Stimulated activated CD4-positive, alpha-beta T cell treated with anti-CD3 and anti-CD28 coated beads, Interleukin-15, amount 100 ng/mL, for 1 hour (primary cell): ENCODE results near the gene TTC34.
A peak's percentile ranks its signal among the peaks of the same experiment; 100 is the strongest.

Source experiments
- DNase-seq, 2 donors: peaks; one replicate each; pipeline ENCODE4 v3.0.0-alpha.2; 2020; ENCODE audit warnings: low read depth in 1 of 2, low spot score in 1 of 2

TTC34 gene

DNA sequence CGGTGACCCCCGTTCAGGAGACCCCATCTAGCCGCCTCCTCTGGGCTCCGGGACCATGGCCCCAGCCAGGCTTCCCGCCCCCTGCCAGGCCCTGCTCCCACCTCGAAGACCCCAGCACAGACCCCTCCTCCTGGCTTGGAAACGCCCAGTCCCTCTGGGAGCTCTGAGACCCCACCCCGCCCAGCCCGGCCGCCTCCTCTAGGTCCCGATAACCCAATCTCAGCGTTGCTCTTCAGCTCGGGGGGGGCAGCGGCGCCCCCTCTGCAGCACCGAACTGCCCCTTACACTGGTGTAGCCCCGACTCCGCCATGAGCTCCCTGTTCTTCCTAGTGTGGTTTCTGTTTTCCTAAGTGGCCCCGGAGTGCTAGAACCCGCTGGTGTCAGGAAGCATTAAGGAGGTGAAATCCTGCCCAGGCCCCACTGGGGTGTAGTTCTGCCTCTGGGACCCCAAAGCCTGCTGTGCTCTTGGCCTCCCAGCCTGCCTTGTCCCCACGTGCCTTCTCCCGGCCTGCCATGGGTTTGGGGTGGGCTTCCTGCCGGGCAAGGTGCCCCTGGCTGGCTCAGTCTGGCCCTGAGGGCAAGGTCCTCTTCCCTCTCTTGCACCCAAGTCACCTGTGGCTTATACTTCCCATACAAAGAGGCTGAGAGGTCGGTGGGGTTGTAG, 157.9 kb downstream of the TTC34 start:
- no peak for DNase-seq

DNA sequence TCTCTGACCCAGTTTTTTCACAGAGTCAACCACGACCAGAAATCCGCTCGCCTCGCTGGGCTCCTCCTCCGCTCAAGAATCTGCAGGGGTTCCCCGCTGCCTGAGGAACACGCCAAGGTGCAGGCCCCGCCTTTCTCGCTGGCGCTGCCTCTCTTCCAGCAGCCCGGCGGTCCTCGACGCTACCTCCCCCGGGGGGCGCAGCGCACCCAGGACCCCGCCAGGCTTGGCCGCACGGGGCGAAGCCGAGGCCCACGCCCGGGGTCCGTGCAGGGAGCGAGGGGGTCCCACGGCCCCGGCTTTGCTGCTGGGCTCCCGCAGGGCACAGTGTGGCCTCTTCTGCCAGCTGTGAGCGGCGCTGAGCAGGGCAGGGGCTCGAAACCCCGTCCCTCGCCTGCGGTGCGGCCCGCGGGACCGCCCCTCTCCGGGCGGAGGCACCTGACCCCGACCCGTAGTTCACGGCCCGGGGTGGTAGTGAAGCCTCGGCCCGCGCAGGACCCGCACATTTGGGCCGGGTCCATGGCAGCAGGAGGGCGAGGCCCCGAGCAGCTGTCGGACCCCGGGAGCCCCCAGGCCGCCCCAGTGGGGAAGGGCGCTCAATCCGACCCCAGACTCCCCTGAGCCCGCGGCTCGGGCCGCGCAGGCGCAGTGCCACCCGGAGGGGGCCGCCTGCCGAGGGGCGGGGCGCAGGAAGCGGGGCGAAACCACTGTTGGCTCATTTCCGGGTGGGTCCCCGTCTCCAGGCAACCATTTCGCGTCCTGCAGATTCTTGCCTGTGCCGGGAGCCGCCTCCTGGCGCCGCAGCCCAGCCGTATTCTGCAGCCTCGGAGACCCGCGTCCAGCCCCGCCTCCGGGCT, 158.7 kb downstream of the TTC34 start:
- peak; percentile 85 to 87 for DNase-seq

DNA sequence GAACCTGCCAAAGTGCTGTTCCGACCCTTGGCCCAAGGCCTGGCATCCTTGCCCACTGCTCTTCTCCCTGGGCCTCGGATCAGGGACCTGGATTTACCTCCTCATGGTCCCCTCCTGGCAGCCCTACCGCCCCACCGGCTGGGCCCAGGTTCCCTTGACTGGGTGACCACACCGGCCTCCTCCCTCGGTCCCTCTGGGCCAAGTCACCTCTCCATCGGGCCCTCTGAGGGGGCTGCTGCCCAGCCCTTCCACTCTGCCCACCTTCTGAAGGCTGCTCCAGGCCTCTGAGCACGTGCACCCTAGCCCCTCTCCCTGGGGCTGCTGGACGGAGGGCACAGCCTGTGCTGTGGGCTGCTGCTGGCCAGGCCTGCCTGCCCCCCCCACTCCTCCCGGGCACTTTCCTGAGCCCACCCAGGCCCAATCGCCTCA, 159.3 kb downstream of the TTC34 start:
- no peak for DNase-seq

DNA sequence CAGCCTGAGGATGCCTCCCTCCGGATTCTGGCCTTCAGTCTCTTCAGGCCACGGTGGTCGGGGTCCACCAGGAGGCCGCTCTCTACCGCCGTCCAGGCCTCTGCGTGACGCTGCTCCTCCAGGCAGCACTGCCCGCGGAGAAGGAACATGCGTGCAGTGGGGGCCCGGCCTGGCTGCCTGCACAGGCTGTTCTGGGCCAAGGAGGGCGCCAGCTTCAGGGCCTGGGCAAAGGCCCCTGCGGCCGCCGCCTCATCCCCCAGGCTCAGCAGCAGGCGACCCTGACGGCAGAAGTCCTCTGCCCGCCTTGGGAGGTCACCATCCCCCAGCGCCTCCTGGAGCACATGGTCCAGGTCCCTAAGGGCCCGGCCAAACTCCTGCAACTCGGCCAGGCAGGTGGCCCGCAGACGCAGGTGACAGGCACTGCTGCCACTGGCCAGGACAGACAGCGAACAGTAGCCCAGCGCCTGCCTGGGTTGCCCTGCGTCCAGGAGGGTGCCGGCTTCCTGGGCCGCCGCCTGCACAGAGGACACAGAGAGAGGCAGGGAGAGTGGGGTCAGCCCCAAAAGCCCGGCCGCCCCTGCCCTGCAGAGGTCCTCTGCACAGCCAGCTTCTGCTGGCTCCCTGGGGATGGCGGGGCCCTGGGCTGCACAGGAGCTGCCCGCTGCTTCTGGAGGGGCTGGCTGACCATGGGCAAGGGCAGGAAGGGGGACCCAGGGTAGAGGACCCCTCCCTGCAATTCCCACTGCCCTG, 159.9 kb downstream of the TTC34 start:
- DNase-seq, result no peak

DNA sequence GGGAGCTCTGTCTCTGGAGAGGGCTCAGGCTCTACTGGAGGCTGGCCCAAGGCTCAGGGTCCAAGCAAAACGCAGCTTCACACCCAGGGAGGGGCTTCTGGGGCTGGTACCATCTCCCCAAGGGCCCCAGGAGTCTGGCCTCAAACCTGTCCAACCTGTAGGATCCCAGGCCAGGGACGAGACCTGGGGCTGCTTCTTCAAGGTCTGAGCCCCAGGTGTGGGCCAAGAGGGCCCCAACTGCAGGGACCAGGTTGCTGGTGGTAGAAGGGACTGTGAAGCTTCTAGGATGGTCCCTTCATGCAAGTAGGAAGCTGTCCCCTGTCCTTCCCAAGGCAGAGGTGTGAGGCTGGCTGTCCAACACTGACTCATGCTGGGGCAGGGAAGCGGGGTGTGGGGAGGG, 160.9 kb downstream of the TTC34 start:
- no peak for DNase-seq

DNA sequence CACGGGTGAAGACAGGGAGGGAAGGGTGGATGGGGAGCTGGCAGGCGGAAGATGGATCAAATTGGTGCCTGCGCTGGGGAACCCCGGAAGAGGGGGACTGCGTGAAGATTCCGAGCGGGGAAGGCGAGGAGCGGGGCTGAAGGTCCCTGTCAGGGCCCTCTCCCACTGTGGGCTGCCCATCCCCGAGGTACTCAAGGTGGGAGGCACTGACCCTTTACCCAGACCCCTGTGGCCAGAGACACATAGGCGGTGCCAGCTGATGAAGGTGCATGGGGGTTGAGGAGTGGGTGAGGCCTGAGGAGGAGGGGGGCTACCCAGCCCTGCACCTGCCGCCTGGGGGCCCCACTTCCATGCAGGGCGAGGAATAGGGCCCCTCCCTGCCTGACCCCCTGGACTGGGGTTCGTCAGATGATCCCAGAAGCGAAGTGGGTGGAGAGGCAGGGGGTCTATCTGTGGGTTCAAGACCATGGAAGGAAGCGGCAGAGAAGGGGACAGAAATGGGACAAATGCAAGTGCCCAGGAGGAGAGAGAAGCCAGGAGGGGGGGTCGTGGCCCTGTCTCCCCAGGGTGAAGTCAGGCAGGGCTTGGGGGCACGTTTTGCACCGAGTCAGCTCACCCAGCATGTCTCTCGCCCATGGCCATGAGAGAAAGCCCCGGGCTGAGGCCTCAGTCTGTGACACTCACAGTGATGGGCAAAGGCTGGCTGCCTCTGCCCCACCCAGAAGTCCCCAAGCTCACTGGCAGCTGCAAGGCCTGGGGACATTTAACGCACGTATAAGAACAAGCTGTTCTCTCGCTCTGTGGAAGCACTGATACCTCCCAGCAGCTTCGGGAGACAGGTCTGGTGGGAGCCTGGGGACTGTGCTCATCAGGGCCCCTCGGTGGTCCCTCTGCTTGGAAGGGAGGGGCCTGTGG, 161.6 kb downstream of the TTC34 start:
- no peak for DNase-seq

DNA sequence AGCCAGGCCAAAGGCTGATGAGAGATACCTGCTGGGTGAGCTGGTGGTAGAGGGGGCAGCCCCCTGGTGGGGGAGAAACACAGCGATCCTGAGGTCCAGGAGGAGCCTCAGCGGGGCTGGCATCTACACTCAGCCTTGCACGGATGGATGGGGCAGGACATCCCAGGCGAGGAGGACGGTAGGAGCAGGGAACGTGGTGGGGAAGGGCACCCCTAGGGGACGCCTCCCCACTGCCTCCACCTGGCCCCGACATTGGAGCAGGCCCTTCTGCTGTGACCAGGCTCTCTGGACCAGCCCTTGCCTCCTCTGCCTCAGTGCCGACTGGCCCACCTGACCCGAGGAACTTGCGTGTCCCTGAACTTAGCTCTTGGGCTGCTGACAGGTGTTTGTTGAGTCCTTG, 162.3 kb downstream of the TTC34 start:
- DNase-seq, result no peak

DNA sequence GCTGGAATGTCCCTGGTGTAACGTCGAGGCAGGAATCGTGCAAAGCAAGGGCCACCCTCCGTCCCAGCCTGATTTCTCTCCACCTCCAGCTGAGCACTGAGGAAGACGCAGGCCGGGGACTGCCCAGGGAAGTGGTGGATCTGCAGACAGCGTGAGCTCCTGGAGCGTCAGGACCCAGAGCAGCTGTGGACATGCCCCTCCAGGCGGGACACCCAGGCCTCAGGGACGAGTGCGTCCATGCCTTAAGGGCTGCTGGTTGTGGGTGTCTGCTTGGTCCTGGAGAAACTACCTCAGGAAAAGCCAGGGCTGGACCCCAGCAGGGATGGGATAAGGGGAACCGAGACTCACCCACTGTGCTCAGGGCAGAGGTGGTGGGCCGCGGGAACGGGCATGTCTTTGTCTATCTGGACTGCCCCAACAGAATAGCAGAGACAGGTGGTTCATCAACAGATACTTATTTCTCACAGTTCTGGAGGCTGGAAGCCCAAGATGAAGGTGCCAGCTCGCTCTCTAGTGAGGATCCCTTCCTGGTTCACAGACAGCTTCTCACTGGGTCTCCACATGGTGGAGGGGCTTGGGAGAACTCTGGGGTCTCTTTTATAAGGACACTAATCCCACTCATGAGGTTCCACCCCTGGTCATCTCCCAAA, 162.9 kb downstream of the TTC34 start:
- DNase-seq, result no peak

DNA sequence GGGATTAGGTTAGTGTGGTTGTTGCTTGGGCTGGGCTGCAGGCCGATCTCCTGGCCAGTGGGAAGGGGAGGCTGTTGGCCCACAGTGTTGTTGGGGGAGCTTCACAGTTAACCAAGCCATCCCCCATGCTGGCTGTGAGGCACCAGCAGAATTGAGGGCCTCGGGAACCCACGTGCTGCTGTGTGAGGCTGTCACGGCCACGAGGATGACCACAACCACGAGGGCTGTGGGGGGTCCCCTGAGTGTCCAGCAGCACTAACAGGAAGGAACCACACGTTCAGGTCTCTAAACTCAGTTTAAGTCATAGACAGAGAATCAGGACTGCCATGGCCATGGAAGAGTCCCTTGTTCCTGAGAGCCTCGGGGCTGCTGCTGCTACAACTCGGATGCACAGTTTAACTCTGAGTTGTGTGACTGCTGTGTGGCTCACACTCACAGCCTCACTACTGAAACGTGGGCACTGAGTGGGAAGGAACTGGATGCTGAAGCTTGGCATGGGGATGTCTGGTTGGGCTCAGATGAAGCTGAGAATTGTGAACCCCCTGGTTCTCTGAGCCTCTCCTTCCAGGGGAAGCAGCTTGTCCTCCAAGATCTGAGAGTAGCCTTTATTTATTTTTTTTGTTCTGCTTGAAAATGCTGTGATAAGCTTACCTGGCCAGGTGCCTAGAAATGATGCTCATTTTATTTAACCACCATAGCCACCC, 163.9 kb downstream of the TTC34 start:
- DNase-seq, result no peak

DNA sequence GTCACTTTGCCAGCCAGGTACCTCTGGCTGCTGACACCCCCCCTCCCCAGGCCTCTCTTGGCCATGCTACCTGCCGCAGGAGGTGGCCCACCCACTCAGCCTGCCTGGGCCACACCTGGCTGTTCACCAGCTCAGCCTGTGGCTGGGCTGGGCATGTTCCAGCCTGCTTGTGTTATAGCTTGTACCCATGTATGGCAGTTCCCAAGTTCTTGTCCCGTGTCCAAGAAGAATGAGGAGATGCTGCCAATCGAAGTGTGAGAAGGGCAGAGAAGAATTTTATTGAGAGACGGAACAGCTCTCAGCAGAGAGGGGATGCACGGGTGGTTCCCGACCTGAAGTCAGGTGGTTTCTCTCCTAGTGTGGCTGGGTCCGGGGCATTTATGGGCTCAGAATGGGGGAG, 164.8 kb downstream of the TTC34 start:
- no peak for DNase-seq

DNA sequence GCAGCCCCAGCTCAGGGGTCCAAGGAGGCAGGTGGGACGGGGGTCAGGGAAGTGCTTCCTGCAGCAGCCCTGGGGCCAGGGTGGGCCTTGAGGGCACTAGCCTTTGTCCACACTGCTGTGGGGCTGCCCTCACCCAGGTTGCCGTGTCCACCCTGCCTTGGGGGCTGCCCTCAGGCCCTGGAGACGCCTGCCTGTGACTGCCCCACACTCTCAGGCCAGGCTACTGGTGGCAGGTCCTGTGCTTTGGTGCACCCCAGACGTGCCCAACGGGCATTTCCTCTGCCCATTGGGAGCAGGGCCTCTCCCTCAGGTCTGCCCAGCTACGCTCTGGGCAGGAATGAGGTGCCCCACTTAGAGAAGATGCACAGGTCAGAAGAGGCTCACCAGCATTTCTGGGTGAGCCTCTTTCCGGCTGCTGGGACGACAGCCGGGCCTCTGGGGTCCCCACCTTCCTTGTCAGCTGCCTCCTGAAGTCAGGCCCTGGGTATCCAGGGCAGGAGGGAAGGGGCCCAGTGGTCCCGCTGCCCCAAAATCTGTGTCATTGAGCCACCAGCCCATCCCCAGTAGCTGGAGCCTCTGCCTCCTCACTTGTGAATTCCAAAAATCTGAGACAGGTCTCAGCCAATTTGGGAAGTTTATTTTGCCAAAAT, 166.0 kb downstream of the TTC34 start:
- no peak for DNase-seq

DNA sequence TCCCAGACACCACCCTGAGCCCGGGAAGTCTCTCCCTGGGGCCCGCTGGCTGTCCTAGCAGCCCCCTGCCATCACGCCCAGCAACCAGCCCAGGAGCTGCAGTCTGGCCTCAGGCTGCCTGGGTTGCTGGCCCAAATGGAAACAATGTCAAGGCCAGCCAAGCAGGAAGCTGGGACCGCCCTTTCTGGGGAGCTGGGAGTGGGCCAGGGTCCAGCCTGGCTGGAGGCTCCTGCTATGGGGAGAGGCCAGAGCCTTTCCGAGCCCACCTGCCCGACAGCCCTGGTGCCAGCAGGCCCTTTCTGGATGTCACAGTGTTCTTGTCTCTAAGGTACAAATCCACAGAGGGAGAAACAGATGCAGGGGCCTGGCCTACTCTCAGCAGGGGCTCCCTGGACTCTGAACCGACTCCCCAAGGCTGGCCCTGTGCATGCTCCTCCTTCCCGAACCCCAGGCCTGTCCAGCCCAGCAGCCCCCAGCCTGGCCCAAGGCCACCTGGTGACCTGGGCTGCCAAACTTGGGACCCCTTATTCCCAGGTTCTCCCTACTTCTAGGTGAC, 167.5 kb downstream of the TTC34 start:
- DNase-seq, result no peak

DNA sequence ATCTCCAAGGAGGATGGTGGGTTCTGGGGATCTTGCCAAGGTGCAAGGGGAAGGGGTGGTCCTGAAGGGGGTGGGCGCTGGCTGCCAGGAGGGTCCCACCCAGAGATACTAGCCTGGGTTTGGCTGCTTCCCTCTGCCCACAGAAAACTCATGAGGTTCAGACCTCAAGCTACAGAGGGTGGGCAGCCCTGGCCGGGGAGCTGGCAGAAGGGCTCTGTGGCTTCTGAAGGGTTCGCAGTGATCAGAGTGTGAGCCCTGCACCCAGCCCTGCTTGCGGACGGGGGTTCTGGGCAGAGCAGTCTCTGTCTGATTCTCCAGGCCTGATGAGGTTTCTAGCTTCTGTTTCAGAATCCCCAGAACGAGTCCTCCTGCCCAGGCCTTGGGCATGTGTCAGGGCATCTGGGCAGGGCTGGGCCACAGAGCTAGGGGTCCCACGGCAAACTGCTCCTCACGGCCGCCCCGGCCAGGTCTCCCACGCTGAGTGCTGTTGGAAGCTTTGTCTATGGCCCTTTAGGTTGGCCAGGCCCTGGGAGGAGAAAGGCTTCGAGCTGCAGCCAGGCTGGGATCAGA, 168.0 kb downstream of the TTC34 start:
- DNase-seq, result no peak

DNA sequence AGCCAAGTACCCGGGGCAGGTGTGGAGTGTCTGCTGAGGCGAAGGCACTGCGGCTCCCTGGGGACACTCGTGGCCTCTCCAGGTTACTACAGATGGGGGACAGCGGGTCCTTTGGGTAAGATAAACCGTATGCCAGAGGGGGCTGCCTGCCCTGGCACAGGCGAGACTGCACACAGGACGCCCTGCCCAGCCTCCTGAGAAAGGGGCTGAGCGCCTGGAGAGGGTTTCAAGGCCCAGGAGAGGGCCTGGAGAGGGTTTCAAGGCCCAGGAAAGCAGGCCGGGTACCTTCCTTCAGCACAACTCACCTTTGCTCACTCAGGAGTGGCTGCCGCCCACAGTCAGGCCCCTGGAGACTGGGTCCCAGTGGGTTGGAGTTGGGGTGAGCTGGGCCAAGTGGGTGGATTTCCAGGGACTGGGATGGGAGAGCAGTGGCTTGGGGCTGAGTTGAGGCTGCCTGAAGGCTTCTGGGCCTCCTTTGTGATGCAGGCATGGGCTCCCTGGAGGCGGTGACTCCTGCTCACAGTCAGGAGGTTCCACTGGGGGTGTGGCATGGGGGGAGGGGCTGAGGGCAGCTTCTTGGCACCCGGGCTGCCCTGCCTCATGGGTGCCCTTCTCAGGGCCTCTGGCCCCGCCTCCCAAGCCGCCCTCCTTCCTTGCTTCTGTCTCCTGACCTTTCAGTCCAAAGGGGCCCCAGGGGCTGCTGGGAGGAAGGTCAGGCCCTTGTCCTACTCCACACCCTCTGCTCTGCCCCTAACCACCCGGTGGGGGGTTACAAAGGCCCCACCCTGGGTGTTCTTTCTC, 168.7 kb downstream of the TTC34 start, which contains the start of gene MMEL1:
TSS of gene MMEL1 (minus strand) at position 456 of the 801 bp plus-strand sequence. CDS start 3,532 bp downstream, outside the sequence.
- no peak for DNase-seq

DNA sequence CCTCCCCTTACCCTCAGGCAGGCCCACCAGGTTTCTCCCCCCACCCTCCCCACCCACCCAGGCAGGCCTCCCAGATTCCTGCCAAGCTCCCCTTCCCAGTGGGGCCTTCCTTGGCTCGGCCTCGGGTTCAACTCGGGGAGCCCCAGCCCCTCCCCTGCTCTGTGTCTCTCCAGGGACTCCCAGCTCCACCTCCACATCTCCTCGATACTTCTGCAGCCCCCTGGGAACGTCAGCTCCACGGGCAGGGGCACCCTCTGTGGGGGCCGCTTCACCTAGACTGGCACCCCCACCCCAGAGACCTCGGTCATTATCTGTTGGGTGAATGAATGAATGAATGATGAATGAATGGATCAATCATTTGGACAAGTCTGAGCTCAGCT, 169.5 kb downstream of the TTC34 start:
- no peak for DNase-seq

DNA sequence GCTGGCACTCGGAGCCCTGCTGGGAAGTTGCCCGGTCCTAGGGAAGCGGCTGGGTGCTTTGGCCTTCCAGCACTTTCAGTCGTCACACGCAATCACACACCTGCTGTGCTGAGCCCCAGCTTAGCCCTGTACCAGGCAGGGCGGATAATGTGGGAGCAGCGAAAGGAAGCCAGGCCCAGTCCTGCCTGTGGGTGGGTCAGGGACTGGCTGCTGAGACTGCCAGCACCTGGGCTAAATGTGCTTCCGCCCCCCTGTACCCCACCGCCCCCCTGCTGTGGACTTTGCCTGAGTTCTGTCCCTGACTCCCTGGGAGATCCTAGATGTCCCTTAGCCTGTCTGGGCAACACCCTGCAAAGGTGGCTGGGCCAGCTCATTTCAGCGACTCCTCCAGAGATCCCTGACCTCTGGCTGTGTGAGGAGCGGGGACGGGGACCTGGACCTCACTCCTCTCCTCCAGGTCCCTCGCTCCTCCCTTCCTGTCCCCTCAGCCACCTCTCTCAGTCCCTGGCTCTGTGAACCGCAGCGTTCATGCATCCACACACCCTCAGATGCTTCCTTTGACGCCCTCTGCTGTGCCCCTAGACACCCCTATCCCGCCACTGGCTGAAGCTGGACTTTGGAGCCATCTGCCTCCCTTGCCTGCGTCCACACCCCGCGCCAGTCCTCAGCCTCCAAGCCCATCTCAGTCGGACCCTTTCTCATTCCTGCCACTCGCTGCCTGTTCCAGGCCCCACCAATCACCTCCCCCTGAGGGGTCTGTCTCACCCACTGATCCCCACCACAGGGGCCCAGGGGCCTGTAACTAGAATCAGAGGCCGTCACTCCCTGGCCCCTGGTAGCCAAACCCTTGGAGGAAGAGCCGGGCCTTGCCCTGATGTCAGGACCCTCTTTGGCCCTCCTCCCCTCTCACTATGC, 170.1 kb downstream of the TTC34 start:
- no peak for DNase-seq
